DMS153 (cell line): Measurements from ENCODE around the gene MCAM.

ENCODE experiments used
- DNase-seq: peaks from one replicate; lab custom pipeline; 2025; lab: John Stamatoyannopoulos, UW

Gene MCAM

DNA sequence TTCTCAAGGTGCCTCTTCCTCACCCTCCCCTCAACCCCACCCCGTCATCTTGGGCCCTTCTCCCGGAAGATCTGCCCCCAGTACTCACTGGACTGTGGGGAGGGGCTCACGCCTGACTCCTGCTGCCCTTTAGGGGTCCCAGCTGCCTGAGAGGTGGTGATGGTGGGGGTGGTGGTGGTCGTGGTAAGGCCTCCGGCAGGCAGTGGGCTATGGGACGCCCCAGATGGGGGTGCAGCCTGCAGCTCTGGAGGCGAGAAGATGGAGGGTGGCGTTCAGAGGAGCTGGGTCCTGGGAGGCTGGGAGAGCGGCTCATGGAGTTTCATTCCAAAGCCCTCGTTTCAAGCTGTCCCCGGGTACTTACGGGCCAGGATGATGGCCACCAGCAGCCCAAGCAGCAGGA lies 28.8 kb upstream of the MCAM start:
- DNase-seq: no peak

DNA sequence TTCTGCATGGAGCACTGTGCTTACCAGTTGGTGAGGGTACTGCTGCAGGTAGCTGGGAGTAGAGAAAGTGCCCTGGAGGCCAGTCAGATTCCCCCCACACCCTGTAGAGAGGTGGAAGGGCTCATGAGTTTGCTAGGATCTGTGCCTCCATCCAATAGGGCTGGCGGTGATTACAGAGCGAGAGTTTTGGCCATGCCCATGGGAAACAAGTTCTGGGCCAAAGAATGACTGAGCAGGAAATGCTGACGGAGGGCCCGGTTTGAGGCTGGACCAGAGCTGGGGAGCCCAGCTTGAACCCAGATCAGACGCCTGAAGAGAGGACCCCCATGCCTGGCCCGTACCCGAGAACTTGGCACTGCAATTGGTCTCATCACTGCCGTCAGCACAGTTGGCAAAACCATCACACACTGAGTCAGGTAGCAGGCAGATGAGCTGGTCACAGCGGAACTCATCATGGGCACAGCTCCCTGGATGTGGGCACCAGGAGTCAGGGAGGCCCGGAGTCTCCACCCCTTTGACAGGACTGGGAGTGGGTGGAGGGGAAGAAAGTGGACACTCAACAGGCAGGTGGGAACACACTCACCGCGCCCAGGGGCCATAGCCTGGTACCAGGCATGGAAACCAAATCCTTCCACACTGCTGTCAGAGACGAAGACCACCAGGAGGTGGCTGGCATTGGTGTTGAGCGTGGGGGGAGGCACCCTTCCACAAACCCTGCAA lies 27.5 kb upstream of the MCAM start:
- DNase-seq: no peak

DNA sequence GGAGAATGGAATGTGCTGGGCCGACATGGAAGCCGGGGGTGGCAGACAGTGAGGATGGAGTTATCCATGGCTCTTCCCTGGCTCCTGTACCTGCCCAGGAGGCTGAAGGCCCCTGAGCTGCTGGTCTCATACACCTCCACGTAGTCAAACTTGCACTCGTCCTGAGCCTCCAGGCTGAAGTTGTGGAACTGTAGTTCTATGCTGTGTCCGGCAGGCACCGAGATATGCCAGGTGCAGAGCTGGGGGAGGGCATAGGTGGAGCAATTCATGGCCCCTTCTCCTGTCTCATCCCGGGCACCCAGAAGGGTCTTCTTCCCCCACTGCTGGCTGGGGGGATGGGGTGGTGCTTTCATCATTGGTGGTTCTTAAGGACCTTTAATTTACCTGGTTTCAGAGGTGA lies 26.8 kb upstream of the MCAM start:
- DNase-seq: no peak

DNA sequence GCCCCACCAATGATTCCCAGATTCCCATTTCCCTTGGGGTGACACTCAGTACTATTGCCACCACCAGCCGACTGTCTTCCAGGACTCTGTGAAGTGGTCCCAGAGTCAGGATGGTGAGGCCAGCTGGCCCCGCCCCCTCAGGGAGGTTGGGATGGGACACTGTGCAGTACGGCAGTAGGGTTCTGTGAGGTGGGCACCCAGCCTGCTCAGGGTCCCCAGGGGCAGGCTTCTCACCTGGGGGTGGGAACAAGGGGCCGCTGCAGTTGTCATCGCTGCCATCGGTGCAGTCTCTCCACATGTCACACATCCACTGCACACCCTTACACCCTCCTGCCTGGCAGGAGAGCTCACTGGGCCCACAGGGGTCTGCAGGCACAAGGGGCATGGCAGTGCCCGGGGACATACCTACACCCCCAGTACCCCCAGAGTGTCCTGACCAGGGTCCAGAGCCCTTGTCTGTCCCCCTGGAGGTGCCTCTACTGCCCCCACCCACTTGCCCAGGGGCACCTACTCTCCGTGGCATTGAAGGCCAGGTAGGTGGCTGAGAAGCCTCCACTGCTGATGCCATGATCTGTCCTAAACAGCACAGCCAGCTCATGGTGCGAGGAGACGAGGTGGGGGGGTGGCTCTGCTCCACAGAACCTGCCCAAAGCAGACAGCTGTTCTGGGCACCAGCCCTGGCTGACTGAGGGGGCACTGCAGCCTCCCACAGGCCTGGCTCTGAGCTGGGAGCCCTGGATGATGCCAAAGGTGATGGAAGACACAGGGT lies 25.6 kb upstream of the MCAM start:
- no peak for DNase-seq

DNA sequence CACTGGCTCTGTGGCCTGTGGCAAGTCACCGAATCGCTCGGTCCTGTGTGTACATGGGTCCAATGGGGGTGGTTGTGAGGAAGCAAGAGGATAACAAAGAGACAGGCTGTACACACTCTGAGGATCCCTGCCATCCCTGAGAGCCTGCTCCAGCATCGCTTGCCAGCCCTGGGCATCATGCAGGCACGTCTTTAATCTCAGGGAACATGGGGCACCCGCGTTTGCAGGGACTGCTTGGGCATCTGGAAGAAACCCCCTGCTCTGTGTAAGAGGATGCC lies 25.0 kb upstream of the MCAM start:
- DNase-seq: no peak

DNA sequence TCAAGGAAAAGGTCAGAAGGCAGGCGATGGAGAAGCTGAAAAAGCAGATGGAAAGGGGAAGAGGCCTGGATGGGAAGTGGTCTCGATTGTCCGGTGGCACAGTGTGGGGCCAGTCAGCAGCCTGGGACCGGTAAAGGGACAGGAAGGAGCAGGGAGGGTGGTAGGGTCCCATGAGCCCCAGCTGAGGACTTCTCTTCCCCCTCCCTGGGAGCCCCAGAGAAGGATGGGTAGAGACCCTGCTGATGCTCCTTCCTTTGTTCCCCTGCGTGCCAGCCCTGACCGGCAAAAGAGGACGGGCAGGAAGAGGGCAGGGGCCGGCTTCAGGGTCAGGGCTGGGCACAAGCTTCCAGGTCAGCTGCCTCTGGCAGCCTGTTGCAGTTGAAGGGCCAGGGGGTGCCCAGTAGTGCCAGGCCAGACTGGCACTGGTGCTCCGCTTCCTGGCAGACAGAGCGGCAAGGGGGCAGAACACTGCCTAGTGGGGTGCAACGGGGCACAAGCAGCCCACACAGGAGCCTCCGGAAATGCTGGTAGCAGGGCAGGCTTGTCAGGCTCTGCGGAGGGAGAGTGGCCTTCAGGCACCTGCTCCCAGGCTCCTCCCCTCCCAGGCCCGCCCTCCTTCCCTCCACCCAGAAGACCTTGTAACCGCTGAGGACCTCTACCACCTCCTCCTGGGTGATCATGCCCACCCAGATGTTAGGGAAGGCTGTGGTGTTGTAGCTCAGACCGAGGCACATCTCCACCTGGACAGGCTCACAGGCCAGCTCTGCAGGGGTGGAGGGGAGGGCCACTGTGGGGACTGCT lies 24.5 kb upstream of the MCAM start:
- no peak for DNase-seq

DNA sequence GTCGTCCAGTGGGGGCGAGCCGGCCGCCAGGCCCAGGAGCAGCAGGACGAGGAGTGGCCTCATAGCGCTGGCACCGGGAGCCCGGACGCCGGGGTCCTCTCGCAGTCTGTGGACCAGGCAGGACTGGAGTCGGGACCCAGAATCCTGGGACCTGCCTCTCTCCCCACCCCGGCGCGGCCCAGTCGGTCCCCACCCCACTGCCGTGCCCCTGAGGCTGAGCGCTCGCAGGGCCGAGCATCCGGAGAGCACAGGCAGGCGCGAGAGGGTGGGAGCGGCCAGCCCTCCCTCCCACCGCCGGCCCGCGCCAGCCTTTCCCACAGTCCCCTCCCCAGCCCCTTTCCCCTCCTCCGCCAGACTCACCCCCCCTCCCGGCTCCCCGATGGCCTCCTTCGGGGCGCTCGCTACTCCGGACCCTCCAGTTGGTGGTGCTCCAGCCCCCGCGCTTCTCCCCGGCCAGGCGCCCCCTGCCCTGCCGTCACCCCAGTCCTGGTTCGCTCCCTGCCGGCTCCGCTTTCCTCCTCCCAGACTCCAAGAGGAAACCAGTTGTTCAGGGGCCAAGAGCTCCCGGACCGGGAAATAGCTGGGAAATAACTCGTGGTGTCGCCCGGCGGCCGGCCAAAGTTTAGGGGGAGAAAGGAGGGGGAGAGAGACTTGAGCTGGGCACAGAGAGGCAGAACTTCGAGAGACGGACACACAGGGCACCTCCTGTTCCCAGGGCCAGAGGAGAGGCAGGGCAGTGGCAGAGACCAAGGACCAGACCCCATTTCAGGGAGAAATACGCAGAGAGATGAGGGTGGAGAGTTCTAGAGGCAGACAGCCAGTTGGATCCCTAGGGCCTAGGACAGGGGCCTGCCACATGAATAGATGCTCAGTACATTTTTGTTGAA lies 23.6 kb upstream of the MCAM start, which contains the start of gene C1QTNF5:
Gene C1QTNF5 (minus strand): TSS at position 549 of the 887 bp plus-strand sequence. CDS start 486 bp downstream, at position 63.
- no peak for DNase-seq

DNA sequence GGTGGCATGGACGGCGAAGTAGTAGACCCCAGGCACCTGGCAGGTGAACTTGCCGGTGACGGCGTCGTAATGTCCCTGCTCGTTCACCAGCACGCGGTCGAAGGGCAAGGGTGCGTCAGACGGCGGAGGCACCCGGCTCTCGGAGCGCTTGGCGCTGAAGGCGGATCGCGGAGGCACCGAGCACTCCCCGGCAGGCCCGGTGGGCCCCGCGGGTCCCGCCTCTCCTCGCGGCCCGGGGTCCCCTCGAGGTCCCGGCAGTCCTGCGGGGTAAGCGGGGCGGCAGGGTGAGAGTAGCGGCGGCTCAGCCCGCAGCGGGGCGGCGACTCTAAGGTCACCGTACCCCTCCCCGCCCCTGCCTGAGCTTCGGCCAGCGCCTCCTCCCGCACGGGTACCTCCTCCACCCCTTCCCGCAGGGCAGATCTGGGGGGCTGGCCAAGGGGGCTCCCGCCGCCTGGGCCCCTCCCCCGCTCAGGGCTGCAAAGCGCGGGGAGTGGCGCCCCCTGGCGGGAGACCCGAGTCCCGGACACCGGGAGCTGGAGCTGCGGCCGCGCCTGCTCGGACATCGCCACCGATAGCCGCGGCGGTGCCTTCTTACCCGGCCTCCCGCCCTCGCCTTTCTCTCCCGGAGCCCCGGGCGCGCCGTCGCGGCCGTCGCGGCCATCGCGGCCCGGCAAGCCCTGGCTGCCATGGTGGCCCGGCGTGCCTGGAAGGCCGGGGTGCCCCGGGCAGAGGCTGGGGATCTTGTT lies 22.8 kb upstream of the MCAM start:
- DNase-seq: no peak

DNA sequence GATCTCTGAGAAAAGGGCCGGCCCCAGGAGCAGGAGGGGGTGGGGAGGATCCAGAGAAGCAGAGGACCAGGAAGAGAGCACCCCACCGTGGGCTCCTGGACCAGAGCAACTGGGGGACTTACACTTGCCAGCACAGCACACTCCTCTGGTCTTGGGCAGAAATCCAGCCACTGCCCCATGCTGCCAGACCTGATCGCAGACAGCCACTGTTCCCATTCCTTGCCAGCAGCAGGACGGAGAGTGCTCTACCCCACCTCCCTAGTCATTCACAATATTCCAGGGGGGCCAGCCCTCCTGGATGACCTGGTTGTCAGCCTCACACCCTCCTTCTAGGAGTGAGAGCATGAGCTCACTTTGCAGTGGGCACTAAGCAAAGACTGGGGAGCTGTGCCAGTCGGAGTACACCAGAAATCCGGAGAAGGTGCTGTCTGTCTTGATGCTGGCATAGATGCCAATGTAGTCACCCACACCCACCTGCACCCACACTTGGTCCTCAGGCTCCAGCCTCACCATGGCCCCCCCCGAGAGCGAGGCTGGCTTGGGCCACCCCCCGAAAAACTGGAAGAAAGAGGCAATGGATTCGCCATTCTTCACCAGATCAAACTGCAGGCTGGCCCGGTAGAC lies 22.1 kb upstream of the MCAM start:
- DNase-seq: no peak

DNA sequence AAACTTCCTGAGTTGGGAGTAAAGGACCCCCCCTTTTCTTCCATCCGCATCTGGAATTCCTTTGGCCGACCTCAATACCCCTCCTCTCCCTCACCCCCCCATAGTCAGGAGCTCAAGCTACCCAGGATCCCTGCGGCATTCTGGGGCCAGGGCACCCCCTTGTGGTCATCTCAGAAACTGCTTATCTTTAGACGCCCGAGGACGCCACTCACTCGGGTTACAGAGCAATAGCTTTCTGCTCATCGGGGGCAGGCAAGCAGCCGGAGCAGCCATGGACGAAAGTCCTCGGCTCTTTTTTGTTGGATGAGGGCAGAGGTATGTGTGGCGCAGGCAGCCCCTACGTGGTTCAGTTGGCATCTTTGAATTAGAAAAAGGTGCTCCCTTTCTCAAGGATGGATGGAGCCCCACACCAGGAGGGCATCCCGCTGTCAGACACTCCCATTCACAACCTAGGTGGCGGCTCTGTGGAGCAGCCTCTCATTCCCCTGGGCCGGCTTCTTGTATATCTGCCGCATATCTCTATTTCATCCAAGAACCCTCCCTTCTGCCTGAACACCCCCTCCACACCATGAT lies 21.5 kb upstream of the MCAM start:
- DNase-seq: peak; percentile 14

DNA sequence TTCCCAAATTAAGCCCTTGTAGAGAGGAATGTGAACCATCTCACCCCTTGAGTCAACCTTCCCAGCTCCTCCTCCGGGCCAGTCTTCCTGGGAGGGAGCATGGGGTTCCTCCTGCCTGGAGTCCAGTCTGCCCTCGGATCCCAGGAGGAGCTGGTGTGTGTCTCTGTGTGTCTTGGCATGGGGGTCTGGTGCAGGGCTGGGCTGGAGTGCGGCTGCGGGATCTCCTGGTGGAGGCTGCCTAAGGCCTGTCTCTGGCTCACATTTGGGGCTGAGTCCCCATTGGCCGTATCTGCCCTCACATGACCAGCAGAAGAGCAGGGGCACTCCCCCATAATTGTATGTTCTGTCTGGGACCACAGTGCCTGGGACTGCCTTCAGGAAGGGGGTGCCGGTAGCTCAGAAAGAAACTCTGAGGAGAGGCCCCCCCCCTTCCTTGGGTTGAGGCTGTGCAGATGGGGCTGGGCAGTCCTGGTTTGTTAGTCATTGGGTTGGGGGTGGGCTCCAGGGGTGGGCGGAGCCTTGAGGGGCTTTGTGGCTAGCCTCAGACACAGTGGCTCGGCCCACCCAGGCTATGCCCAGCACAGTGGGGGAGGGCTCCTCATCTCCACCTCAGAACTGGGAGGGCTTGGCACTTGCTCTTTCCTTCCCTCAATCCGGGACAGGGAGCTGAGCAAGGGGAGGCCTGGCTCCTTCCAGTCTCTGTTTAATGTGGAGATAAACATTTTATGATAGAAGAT lies 20.8 kb upstream of the MCAM start:
- DNase-seq: no peak

DNA sequence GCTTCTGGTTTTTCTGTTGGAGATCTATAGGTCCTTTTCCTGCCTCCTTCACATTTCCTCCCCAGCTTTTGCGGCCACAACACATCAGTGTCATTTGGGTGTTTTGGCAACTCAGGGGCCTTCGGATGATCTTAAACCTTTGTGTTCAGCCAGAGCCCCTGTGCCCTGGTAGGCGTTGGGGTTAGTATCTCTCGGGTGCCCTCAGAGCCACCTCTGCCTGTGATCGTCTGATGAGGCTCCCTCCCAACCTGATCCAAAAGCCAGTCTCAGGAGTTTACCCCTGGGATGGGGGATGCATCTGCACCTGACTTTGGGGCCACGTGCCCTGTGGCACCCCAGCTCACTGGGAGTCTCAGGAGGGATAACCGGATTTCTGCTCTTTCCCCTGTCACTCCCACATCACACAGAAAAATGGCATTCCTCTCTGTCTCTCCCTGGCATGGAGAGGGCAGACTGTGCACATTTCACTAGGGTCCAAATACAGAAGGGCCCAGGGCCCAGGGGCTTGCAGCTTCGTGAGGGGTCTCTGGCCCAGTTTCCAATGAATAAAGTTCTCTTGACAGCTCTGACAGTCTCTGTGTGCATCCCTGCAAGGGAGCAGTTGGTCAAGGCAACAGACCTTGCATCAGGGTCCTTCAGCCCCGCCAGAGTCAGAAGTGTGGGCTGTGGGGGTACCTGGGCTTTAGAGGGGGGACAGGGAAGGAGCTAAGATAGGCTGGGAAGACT lies 20.0 kb upstream of the MCAM start:
- DNase-seq: no peak

DNA sequence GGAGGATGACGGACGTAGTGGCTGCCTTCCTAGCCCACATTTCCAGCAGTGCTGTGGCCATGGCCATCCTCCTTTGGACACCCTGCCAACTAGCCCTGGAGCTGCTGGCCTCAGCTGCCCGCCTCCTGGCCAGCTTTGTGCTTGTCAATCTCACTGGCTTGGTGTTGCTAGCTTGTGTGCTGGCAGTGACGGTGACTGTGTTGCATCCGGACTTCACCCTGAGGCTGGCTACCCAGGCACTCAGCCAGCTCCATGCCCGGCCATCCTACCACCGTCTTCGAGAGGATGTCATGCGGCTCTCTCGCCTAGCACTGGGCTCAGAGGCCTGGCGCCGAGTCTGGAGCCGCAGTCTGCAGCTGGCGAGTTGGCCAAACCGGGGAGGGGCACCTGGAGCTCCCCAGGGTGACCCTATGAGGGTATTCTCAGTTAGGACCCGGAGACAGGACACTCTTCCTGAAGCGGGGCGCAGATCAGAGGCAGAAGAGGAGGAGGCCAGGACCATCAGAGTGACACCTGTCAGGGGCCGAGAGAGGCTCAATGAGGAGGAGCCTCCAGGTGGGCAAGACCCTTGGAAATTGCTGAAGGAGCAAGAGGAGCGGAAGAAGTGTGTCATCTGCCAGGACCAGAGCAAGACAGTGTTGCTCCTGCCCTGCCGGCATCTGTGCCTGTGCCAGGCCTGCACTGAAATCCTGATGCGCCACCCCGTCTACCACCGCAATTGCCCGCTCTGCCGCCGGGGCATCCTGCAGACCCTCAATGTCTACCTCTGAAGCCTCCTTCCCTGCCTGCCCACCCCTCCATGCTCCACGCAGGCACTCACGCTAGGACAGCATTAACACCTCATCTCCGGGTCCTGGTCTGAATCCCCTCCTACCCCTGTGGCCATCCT lies 19.0 kb upstream of the MCAM start:
- DNase-seq: no peak

DNA sequence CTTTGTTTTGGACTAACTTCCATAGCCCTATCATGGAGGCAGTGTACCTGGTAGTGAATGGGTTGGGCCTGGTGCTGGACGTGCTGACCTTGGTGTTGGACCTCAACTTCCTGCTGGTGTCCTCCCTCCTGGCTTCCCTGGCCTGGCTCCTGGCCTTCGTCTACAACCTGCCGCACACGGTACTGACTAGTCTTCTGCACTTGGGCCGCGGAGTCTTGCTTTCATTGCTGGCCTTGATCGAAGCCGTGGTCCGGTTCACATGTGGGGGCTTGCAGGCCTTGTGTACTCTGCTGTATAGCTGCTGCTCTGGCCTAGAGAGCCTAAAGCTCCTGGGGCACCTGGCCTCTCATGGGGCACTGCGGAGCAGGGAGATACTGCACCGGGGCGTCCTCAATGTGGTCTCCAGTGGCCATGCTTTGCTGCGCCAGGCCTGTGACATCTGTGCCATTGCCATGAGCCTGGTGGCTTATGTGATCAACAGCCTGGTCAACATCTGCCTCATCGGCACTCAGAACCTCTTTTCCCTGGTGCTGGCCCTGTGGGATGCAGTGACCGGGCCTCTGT lies 18.2 kb upstream of the MCAM start:
- no peak for DNase-seq

DNA sequence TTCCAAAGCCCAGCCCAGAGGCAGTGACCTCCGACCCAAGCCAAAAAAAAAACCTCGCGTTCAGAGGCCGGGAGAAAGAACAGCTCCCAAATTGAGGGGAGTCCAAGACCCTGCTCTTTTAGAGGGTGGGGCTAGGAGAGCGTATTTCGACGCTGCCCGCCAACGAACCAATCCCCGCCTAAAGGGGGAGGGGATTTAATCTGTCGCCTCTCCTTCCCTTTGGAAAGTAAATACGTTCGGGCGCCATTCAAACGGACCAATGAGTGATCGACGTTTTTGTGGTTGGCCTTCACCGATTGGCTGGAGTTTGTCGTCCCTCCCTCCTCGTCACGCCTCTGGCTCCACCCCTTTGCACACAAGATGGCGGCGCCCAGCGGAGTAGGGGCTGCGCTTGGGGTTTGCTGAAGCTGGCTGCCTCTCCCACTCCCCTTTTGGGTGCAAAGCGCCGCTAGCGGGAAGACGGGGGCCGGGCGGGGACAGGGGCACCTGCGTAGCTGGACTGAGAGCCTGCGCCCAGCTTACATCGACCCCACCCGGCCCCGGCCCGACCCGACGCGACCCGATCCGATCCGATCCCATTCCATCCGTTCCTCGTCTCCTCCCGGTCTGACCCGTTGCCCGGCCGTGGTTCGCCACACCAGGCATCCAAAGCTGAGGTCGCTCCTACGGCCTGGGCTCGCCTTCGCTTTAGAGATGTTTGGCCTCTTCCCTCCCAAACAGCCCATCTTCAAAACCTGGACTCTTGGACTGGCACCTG lies 17.4 kb upstream of the MCAM start, which contains the start of gene RNF26:
Gene RNF26 (plus strand): TSS at position 354 of the 757 bp plus-strand sequence. CDS start 596 bp downstream, outside the sequence.
- peak; percentile 96 for DNase-seq

DNA sequence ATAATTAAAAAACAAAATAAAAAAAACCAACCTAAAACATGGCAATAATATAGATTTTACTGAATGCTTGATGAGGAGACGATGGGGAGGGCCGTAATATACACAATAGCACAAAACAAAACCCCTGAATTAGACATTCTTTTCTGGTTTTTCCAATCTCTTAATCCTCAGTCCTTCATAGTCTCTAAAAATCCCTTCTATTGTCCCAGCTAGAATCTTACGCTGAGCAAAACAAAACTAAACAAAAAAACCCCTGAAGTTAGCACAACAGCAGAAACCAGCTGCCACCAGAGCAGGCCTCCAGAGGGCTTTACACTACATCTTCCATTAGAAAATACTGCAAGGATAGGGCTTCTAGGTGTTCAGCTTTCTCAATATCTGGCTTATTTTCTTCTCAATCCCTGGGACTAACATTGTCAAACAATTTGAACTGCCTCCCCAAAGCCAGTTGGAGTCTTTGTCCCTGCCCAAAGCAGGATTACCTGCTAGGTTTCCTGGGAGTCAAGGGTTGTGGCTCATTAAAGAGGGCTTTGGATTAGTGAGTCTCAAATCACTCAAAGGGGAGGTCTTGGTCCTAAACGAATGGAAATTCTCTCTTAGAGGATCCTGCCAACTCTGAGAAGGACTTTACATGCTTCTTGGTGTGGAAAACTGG lies 15.3 kb upstream of the MCAM start:
- no peak for DNase-seq
